RWPE2 (cell line): ENCODE measurements around the gene GINS1.

Source experiments
- ATAC-seq: fragments of 200-7000 bp; cut with Tn5 transposase; 3 replicates; pipeline ENCODE4 v1.9.1; 2021; ENCODE audit warnings: low read depth
- DNase-seq: peaks from one replicate; pipeline ENCODE4 v3.0.0-alpha.2; 2020; ENCODE audit warnings: low spot score
- H3K27ac ChIP-seq: fragments of 450-650 bp; 2 replicates; pipeline ENCODE4 v1.5.1; 2017; ENCODE audit warnings: mild to moderate bottlenecking; ENCODE audit not compliant: poor library complexity, severe bottlenecking
- H3K27me3 ChIP-seq: fragments of 250-450 bp; sonication (Bioruptor Pico); 2 replicates; pipeline ENCODE4 v1.5.1; 2021; ENCODE audit warnings: mild to moderate bottlenecking, moderate library complexity; ENCODE audit not compliant: insufficient read depth, poor library complexity, severe bottlenecking
- H3K36me3 ChIP-seq: fragments of 250-450 bp; sonication (Bioruptor Pico); 2 replicates; pipeline ENCODE4 v1.5.1; 2020; ENCODE audit warnings: low read depth, mild to moderate bottlenecking, moderate library complexity
- H3K4me1 ChIP-seq: fragments of 250-450 bp; sonication (Bioruptor Pico); 2 replicates; pipeline ENCODE4 v1.5.1; 2021; ENCODE audit warnings: mild to moderate bottlenecking, moderate library complexity; ENCODE audit not compliant: insufficient read depth, poor library complexity, severe bottlenecking
- H3K4me3 ChIP-seq: fragments of 250-450 bp; sonication (Bioruptor Pico); 2 replicates; pipeline ENCODE4 v1.5.1; 2021; ENCODE audit warnings: mild to moderate bottlenecking, moderate library complexity; ENCODE audit not compliant: severe bottlenecking
- H3K9me3 ChIP-seq: fragments of 250-450 bp; sonication (Bioruptor Pico); 2 replicates; pipeline ENCODE4 v1.5.1; 2021; ENCODE audit warnings: mild to moderate bottlenecking, moderate library complexity; ENCODE audit not compliant: severe bottlenecking
- CTCF ChIP-seq: fragments of 450-650 bp; IDR thresholded peaks from one replicate; pipeline ENCODE4 v1.5.1; 2017; ENCODE audit warnings: mild to moderate bottlenecking, moderate library complexity; ENCODE audit not compliant: poor library complexity, severe bottlenecking

Gene GINS1

DNA sequence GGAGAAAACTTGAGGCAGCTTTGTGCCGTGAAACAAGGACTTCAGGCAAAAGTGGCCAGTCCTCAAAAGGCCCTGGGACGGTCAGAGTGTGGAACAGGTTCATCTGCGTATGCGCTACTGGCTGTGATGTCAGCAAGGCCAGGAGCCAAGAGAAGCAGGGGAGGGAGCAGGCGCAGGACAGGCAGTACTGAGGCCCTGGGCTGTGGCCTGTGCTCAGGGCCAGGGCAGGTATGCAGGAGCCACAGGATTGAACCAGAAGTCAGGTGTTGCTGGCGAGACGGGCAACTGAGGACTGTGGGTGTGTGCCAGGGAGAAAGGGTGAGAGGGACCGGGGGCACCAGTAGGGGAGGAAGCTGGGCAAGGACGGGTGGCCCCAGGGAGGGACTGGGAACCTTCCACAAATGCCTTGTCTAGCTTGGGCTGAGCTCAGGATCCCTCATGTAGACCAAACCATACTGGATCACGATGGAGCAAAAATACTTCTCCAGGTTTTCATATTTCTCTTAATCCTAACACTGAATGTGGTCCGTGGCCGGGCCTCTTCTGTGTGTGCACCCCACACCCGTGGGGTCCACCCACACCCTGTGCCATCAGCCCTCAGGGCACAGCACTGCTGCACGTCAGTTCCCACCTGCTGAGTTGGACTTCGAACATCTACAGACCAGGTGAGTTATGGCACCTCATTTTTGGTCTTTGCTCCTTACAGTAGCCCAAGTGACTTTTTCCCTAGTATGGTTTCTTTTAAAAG, 46.9 kb downstream of the GINS1 start:
- DNase-seq (no peak), ATAC-seq (no peak)
- H3K27ac ChIP-seq: no peak overlapping the region
- H3K9me3 ChIP-seq: no peaks in the 10 kb centered on the region
- H3K27me3 ChIP-seq: no peaks in the 10 kb centered on the region
- no peak overlapping the region for H3K4me3 ChIP-seq
- no peaks in the 10 kb centered on the region for H3K4me1 ChIP-seq
- no peak for TF ChIP-seq CTCF
- H3K36me3 ChIP-seq: no peaks in the 10 kb centered on the region; the same call in 1 of the 2 replicates

GRCh38 chr20:25457886-25458680, 50.6 kb downstream of the GINS1 start:
- H3K27ac ChIP-seq: no peak overlapping the region
- DNase-seq (no peak), ATAC-seq (no peak)
- no peaks in the 10 kb centered on the region for H3K27me3 ChIP-seq
- no peaks in the 10 kb centered on the region for H3K4me1 ChIP-seq
- no peak overlapping the region for H3K4me3 ChIP-seq
- H3K36me3 ChIP-seq: no peaks in the 10 kb centered on the region
- TF ChIP-seq CTCF: no peak
- no peaks in the 10 kb centered on the region for H3K9me3 ChIP-seq

- H3K27me3 ChIP-seq: no peaks in the 10 kb centered on the region
- ATAC-seq (no peak), DNase-seq (no peak)
- H3K4me1 ChIP-seq: no peaks in the 10 kb centered on the region
- H3K4me3 ChIP-seq: no peak overlapping the region
- TF ChIP-seq CTCF: no peak
- no peaks in the 10 kb centered on the region for H3K9me3 ChIP-seq
- H3K27ac ChIP-seq: no peak overlapping the region
- H3K36me3 ChIP-seq: no peaks in the 10 kb centered on the region
Measured at GRCh38 chr20:25459111-25459830, 51.8 kb downstream of the GINS1 start.

DNA sequence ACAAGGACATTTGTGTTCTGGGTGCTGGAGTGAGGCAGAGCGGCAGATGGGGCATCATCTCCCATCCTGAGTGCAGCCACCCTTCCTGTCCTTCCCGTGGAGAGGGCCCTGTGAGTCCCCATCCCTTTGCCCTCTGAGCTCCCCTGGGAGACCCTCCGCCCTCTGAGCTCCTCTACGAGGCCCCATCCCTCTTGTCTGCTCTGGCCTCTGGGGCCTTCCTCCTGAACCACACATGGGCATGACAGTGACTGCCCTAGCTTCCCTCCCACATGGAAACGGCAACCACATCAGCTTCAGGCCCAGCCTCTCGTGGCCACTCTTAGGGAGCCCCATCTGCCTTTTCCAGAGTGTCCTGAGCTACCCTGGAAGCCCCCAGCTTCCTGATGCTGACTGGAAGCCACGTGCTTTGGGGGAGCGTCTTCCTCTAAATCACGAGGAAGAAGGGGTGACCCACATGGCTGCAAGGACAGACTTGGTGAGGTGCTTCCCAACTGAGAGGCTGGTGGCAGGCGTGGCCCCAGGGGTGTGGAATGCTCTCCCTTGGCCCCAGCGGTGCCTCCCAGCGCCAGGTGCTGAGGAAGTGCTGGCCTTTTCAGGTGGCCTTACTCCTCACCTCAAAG, 52.6 kb downstream of the GINS1 start:
- DNase-seq (no peak), ATAC-seq (no peak; the same call in 2 of the 3 replicates)
- no peaks in the 10 kb centered on the region for H3K9me3 ChIP-seq
- H3K27ac ChIP-seq: no peak overlapping the region
- H3K27me3 ChIP-seq: no peaks in the 10 kb centered on the region
- TF ChIP-seq CTCF: no peak
- no peaks in the 10 kb centered on the region for H3K4me1 ChIP-seq
- no peak overlapping the region for H3K4me3 ChIP-seq
- H3K36me3 ChIP-seq: no peaks in the 10 kb centered on the region
